GM21423 (cell line): ENCODE results near the gene MCRS1.

Experiments used
- ATAC-seq: cut with Tn5 transposase; IDR thresholded peaks from one replicate; pipeline ENCODE4 v1.9.1; 2021; ENCODE audit warnings: mild to moderate bottlenecking, moderate library complexity; ENCODE audit not compliant: unreplicated experiment

The MCRS1 gene

DNA sequence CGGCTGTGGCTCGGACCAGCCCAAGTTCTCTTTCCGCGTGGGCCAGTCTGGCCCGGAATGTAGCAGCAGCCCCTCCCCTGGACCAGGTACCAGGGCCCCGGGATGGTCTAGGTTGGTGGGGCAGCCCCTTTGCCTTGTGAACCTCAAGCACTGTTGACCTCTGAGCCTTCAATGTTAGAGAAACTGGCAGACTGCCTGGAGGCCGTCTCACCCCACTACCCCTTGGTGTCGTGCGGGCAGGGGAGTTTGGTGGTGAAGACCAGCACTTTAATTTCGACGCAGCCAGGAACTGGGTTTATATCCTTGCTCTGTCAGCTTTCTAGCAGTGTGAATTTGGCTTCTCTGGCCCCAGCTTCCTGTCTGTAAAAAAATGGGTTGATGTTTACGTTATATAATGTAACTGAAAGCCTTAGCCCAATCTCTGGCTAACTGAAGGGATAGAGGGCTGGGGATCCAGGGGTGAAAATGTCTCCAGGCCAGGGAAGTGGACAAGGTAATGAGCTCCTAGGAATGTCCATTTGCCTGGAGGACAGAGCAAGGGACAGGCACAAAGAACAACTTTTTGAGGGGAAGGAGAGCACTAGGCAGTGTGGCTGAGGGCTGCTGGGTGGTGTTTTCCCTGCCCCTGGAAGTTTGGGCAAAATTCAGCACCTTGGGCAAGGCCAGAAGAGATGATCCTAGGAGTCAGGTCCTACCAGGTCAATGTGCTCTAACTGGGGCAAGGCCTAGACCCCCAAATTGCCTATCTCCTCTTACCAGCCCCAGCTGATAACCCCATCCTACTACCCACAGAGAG, 11.4 kb downstream of the MCRS1 start:
- no peak for ATAC-seq

- ATAC-seq: no peak
Observed at GRCh38 chr12:49555631-49556390, 12.1 kb downstream of the MCRS1 start.

DNA sequence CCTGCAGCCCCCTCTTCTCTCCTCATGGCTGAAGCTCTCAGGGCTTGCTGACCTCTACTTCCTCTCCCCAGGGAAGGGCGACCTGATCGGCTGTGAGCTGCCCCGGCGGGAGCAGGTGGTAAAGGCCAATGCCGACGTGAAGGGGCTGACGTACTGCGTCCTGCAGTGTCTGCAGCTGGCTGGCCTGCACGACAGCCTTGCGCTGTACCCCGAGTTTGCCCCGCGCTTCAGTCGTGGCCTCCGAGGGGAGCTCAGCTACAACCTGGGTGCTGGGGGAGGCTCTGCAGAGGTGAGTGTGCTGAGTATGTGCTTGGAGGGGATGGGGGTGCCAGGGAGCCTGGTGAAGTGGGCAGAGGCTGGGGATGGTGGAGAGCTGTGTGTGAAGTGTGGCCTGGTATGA, 13.7 kb downstream of the MCRS1 start:
- no peak for ATAC-seq

- no peak for ATAC-seq
Observed at GRCh38 chr12:49553512-49554088, 14.3 kb downstream of the MCRS1 start.

GRCh38 chr12:49552899-49553298, 15.0 kb downstream of the MCRS1 start:
- no peak for ATAC-seq

GRCh38 chr12:49552425-49552824, 15.5 kb downstream of the MCRS1 start:
- no peak for ATAC-seq

- ATAC-seq: no peak
Observed at GRCh38 chr12:49552014-49552413, 15.9 kb downstream of the MCRS1 start.

GRCh38 chr12:49550693-49551252, 17.2 kb downstream of the MCRS1 start:
- no peak for ATAC-seq

- ATAC-seq: no peak
Observed at GRCh38 chr12:49549735-49550692, 17.9 kb downstream of the MCRS1 start.

- ATAC-seq: no peak
Observed at GRCh38 chr12:49548822-49549648, 18.9 kb downstream of the MCRS1 start.

- ATAC-seq: no peak
Observed at GRCh38 chr12:49548481-49548821, 19.5 kb downstream of the MCRS1 start.

DNA sequence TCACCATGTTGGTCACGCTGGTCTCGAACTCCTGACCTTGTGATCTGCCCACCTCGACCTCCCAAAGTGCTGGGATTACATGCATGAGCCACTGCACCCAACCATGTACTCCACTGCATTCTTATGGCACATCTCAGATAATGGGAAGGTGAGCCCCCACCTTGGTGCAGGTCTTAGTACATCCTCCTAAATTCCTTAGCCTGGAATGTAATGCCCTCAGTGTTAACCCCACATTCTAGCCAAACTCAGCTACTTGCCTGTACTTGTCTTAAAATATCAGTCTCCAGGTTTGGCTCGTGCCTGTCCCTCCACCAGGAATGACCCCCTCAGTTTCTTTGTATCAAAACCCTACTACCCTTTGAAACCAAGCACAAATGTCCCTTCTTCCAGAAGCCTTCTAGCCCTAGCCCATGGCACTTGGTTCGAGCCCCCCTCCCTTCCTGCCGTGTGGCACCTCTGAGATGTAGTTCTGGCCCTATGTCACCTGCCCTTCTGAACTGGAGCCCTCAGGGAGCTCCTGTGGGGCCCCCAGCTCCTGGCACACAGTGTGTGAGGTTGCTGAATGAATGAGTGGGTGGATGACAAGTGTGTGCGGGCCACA, 20.8 kb downstream of the MCRS1 start:
- ATAC-seq: no peak

DNA sequence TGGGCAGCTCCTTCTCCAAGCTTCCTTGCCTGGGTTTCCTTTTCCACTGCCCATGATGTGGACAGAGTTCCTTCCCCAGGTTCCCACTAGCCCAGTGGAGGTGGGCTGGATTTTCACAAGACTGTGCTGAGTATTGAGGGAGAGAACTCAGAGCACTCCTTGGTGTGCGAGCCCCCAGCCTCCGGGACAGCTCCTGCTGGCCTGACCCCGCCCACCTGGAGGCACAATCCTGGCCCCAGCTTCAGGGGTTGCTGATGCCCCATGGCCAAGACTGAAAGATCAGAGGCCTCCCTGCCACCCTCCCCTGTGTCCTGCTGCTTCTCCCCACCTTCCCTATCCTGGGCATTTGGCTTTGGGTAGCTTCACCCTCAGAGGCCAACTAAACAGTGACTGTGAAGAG, 21.5 kb downstream of the MCRS1 start:
- no peak for ATAC-seq

- ATAC-seq: no peak
Observed at GRCh38 chr12:49545815-49546214, 22.1 kb downstream of the MCRS1 start.

DNA sequence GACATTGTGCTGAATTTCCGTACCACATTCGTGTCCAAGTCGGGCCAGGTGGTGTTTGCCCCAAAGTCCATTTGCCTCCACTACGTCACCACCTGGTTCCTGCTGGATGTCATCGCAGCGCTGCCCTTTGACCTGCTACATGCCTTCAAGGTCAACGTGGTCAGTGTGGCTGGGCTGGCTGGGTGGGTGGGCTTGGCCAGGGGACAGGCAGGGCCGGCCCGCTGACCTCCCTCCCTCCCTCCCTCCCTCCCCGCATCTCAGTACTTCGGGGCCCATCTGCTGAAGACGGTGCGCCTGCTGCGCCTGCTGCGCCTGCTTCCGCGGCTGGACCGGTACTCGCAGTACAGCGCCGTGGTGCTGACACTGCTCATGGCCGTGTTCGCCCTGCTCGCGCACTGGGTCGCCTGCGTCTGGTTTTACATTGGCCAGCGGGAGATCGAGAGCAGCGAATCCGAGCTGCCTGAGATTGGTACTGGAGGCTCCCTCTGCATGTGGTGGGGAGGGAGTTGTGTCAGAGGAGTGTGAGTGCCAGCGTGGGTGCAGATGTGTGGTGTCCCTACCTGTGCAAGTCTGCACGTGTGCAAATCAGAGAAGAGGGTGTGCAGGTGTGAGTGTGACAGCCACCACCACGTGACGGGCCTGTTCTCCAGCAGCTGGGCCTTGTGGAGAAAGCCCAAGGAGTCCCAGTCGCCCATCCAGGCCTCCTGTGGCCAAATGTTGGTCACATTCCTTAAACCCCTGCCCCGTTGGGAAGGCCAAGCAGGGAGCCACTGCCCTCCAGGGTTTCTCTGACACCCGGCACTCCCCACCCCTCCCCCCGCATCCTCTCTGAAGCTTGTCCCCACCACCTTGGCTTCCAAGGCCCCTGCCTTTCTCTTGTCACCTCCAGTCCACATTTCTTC, 23.8 kb downstream of the MCRS1 start:
- no peak for ATAC-seq

GRCh38 chr12:49543221-49543913, 24.6 kb downstream of the MCRS1 start:
- no peak for ATAC-seq

GRCh38 chr12:49542592-49543160, 25.3 kb downstream of the MCRS1 start:
- no peak for ATAC-seq
